Globus pallidus (tissue), 1 donor: ENCODE measurements around the gene AKT2.
A peak's percentile ranks its signal among the peaks of the same experiment; 100 is the strongest.
"Not testable (repeated sequence)": the region's sequence is repeated elsewhere in the genome, so short reads cannot be mapped to it uniquely, and the experiment has no call there.

Experiments used
- DNase-seq: peaks from one replicate; pipeline ENCODE4 v3.0.0-alpha.2; 2015; ENCODE audit warnings: low spot score

The AKT2 gene

GRCh38 chr19:40234429-40235237, 50.5 kb downstream of the AKT2 start:
- DNase-seq, result no peak

GRCh38 chr19:40233811-40234389, 51.2 kb downstream of the AKT2 start:
- no peak for DNase-seq

GRCh38 chr19:40232949-40233810, 52.0 kb downstream of the AKT2 start:
- DNase-seq, result no peak

GRCh38 chr19:40232479-40232878, 52.7 kb downstream of the AKT2 start:
- DNase-seq, result no peak

GRCh38 chr19:40231544-40232424, 53.4 kb downstream of the AKT2 start:
- DNase-seq, result no peak

GRCh38 chr19:40231057-40231456, 54.1 kb downstream of the AKT2 start:
- DNase-seq, result no peak

- DNase-seq, result no peak
Observed at GRCh38 chr19:40229926-40230417, 55.2 kb downstream of the AKT2 start.

- no peak for DNase-seq
Observed at GRCh38 chr19:40229484-40229883, 55.7 kb downstream of the AKT2 start.

- no peak for DNase-seq
Observed at GRCh38 chr19:40228863-40229262, 56.3 kb downstream of the AKT2 start.

GRCh38 chr19:40228346-40228745, 56.8 kb downstream of the AKT2 start:
- no peak for DNase-seq

- no peak for DNase-seq
Observed at GRCh38 chr19:40225440-40226305, 59.5 kb downstream of the AKT2 start.

- no peak for DNase-seq
Observed at GRCh38 chr19:40224342-40225150, 60.6 kb downstream of the AKT2 start.

- no peak for DNase-seq
Observed at GRCh38 chr19:40223135-40223822, 61.9 kb downstream of the AKT2 start.

- DNase-seq, result peak; percentile 90
Observed at GRCh38 chr19:40221858-40222619, 63.1 kb downstream of the AKT2 start.

- DNase-seq, result no peak
Observed at GRCh38 chr19:40220674-40221073, 64.5 kb downstream of the AKT2 start.

GRCh38 chr19:40219721-40220276, 65.3 kb downstream of the AKT2 start:
- no peak for DNase-seq

- not testable (repeated sequence) for DNase-seq
Observed at GRCh38 chr19:40219029-40219428, 66.1 kb downstream of the AKT2 start.
